GM19455 (cell line): Measurements from ENCODE around the gene SLC4A9.
"Not testable (repeated sequence)": the region's sequence is repeated elsewhere in the genome, so short reads cannot be mapped to it uniquely, and the experiment has no call there.

ENCODE experiments used
- ATAC-seq: cut with Tn5 transposase; IDR thresholded peaks from one replicate; pipeline ENCODE4 v1.9.1; 2021; ENCODE audit not compliant: unreplicated experiment

Gene SLC4A9

DNA sequence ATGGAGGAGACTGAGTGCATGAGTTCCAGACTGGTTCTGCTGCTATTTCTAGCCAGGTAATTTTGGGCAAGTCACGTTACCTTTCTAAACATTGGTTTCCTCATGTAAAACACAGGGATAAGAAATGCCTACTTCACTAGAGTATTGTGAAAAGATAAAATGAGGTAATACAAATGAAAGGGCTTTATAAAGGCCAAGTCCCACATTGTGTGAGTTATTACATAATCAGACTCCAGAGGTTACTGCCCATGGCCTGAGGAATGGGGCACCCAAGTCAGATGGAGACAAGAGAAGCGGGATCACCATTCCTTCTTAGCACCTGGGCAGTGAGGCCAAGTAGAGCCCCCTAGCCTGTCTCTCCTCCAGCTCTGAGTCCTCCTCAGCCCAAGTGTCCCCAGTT, 21.1 kb upstream of the SLC4A9 start:
- ATAC-seq, result no peak

- no peak for ATAC-seq
Observed at GRCh38 chr5:140339636-140340035, 20.4 kb upstream of the SLC4A9 start.

GRCh38 chr5:140340605-140341121, 19.3 kb upstream of the SLC4A9 start:
- ATAC-seq, result no peak

GRCh38 chr5:140341591-140341990, 18.4 kb upstream of the SLC4A9 start:
- no peak for ATAC-seq

DNA sequence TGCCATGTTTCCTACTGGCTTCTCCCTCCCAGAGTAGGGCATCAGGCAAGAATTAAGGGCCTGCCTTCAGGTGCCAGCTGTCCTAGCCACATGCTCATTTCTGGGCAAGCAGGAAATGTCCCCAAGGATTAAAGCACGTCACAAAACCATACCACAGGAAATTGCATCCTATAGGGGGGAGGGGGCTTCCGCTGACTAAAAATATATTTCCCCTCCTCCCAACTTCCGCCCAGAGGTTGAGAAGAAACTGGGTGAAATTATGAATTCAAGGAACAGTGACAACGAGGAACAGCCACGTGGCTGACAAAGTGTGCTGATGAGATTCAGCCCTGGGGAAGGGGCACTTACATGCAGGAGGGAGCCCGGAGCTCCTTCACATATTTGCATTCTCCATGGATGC, 17.7 kb upstream of the SLC4A9 start:
- ATAC-seq, result no peak

GRCh38 chr5:140342896-140343295, 17.1 kb upstream of the SLC4A9 start:
- ATAC-seq, result no peak

DNA sequence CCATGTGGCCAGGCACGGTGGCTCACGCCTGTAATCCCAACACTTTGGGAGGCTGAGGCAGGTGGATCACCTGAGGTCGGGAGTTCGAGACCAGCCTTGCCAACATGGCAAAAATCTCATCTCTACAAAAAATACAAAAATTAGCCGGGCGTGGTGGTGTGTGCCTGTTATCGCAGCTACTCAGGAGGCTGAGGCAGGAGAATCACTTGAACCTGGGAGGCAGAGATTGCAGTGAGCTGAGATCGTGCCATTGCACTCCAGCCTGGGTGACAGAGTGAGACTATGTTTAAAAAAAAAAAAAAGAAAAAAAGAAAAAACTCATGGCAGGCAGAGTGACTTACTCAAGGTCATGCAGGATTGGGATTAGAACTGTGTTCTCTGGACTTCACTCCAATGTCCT, 16.1 kb upstream of the SLC4A9 start:
- not testable (repeated sequence) for ATAC-seq

- no peak for ATAC-seq
Observed at GRCh38 chr5:140344683-140345423, 15.1 kb upstream of the SLC4A9 start.

- peak; percentile 6 for ATAC-seq
Observed at GRCh38 chr5:140345919-140346347, 14.1 kb upstream of the SLC4A9 start.

- peak; percentile 81 for ATAC-seq
Observed at GRCh38 chr5:140346348-140347221, 13.4 kb upstream of the SLC4A9 start, which contains the start of gene HBEGF. HBEGF (minus strand) TSS chr5:140346603; CDS start chr5:140346328, 275 bp downstream.

DNA sequence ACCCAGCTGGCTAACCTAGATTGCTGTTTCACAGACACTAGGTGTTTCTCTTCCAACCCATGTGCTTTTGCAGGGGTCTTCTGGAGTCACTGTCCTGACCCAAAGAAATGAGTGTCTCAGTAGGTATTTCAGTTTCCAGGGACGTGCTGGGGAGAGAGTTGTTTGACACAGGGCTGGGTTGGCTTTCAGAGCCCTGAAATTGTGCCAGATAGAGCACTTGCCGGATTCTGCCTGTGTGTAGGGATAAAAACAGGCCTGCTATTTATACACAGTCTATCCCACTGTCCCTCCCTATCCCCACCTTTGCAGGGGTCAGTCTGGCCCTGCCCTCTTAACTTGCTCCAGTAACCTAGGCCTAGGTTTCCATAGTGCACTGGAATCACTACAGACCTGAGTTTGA, 12.6 kb upstream of the SLC4A9 start:
- ATAC-seq, result no peak

GRCh38 chr5:140348104-140348503, 11.9 kb upstream of the SLC4A9 start:
- no peak for ATAC-seq

DNA sequence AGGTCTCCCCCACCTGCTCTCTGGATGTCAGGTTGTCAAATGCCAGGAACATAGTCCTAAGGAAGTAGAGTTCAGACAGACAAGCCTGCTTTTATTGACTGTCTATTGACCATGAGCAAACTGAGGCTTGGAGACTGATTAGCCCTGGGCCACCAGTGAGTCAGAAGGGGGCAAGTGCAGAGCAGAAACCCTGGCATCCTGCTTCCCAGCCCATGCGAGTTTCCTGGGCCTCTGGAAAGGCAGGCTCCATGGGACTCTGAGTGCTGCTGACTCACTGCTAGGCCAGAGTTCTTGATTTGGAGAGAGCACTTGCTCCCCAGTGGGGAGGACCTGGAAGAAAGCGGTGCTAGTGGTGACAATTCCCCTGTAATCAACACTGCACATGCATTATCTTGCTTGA, 10.8 kb upstream of the SLC4A9 start:
- no peak for ATAC-seq

GRCh38 chr5:140351609-140352334, 8.2 kb upstream of the SLC4A9 start:
- no peak for ATAC-seq

GRCh38 chr5:140355546-140355945, 4.4 kb upstream of the SLC4A9 start:
- no peak for ATAC-seq

- peak; percentile 23 for ATAC-seq
Observed at GRCh38 chr5:140356853-140357725, 2.9 kb upstream of the SLC4A9 start.

GRCh38 chr5:140357726-140358093, 2.3 kb upstream of the SLC4A9 start:
- peak; percentile 89 for ATAC-seq

- ATAC-seq, result no peak
Observed at GRCh38 chr5:140358738-140359310, 1.2 kb upstream of the SLC4A9 start.

- ATAC-seq, result no peak
Observed at GRCh38 chr5:140360681-140361479, 886 bp downstream of the SLC4A9 start.
